OCI-LY7 (cell line): ENCODE data around the gene PLEKHA6. TPM values are rescaled to one million over a fixed set of nuclear protein-coding genes. Genes with fewer than 3 reads are reported as not detected.

ENCODE experiments used
- BruUV-seq: library from RNA; stranded (reverse); fragments of 400-500 nt; replicated peaks from 2 replicates; lab custom pipeline; 2021; lab: Mats Ljungman, UMichigan
- CTCF ChIA-PET: fragments of 300-600 bp; sonication (Branson Sonifier 250); formaldehyde crosslinking; loops from one replicate; lab custom pipeline; 2022; ENCODE audit warnings: antibody characterized with exemption; ENCODE audit not compliant: unreplicated experiment; lab: Charles Lee
- POLR2A ChIA-PET: fragments of 300-600 bp; sonication (Branson Sonifier 250); formaldehyde crosslinking; loops from one replicate; lab custom pipeline; 2022; ENCODE audit warnings: antibody characterized with exemption; lab: Charles Lee
- DNase-seq: peaks from one replicate; pipeline ENCODE4 v3.0.0-alpha.2; 2015; ENCODE audit warnings: low spot score
- H2AFZ ChIP-seq: fragments of 200-600 bp; sonication (generic), shearing (Covaris generic); 2 replicates; pipeline ENCODE4 v1.6.1; 2014; ENCODE audit warnings: mild to moderate bottlenecking, antibody characterized with exemption, low read length, moderate library complexity
- H3K27ac ChIP-seq: fragments of 200-600 bp; sonication (generic); 2 replicates; pipeline ENCODE4 v1.5.1; 2014; ENCODE audit warnings: mixed run types, low read depth, mild to moderate bottlenecking, moderate library complexity, low read length, inconsistent platforms; ENCODE audit not compliant: poor library complexity, severe bottlenecking
- H3K36me3 ChIP-seq: fragments of 200-600 bp; sonication (generic); 2 replicates; pipeline ENCODE4 v1.6.1; 2014; ENCODE audit warnings: mild to moderate bottlenecking, antibody characterized with exemption, low read length, moderate library complexity, mixed read lengths; ENCODE audit not compliant: insufficient read depth
- H3K4me1 ChIP-seq: fragments of 200-600 bp; sonication (generic); 2 replicates; pipeline ENCODE4 v1.5.1; 2014; ENCODE audit warnings: mild to moderate bottlenecking, low read length; ENCODE audit not compliant: insufficient read depth, poor library complexity, severe bottlenecking
- H3K4me2 ChIP-seq: fragments of 200-600 bp; sonication (generic); 2 replicates; pipeline ENCODE4 v1.6.1; 2014; ENCODE audit warnings: mild to moderate bottlenecking, low read length
- H3K4me3 ChIP-seq: fragments of 200-600 bp; sonication (generic); 2 replicates; pipeline ENCODE4 v1.5.1; 2014; ENCODE audit warnings: mild to moderate bottlenecking, low read depth, low read length; ENCODE audit not compliant: poor library complexity, severe bottlenecking
- H3K79me2 ChIP-seq: fragments of 200-600 bp; sonication (generic); 2 replicates; pipeline ENCODE4 v1.6.1; 2016; ENCODE audit warnings: low read depth, mild to moderate bottlenecking, low read length, moderate library complexity, mixed read lengths; ENCODE audit not compliant: insufficient read depth
- H3K9me2 ChIP-seq: fragments of 200-600 bp; sonication (generic); 2 replicates; pipeline ENCODE4 v1.6.1; 2016; ENCODE audit warnings: mild to moderate bottlenecking, low read length, mixed read lengths; ENCODE audit not compliant: insufficient read depth
- H3K9me3 ChIP-seq: fragments of 200-600 bp; sonication (generic); 2 replicates; pipeline ENCODE4 v1.6.1; 2014; ENCODE audit warnings: mild to moderate bottlenecking, mixed run types, low read length, mixed read lengths
- H4K20me1 ChIP-seq: fragments of 200-600 bp; sonication (generic); 2 replicates; pipeline ENCODE4 v1.6.1; 2014; ENCODE audit warnings: mild to moderate bottlenecking, antibody characterized with exemption, low read length, moderate library complexity, mixed read lengths; ENCODE audit not compliant: insufficient read depth
- EZH2phosphoT487 ChIP-seq: fragments of 200-600 bp; sonication (generic); IDR thresholded peaks from 2 replicates; pipeline ENCODE4 v1.6.1; 2018; ENCODE audit warnings: low read depth, borderline replicate concordance, mild to moderate bottlenecking, mixed run types, antibody characterized with exemption, low read length, moderate library complexity, mixed read lengths
- intact Hi-C: fragments of 100-400 bp; cut with micrococcal nuclease; formaldehyde crosslinking; loops from one replicate; pipeline ENCODE4 v1.10.0; 2022; ENCODE audit not compliant: unreplicated experiment
- total RNA-seq, 2 experiments: library from RNA; depleted of rRNA in 1 of 2; stranded (reverse); fragments of >200 nt in 1 of 2; shearing (Covaris generic) in 1 of 2; gene quantifications; 2 replicates each; pipeline ENCODE4 v1.2.3, GENCODE V29; 2014 to 2022
- TF ChIP-seq, protein P1 (sequence below): fragments of 200-600 bp; sonication (generic); conservative IDR thresholded peaks from 2 replicates; pipeline ENCODE4 v1.5.1; 2014; ENCODE audit warnings: mild to moderate bottlenecking, antibody characterized with exemption, low read length, moderate library complexity, mixed read lengths

Gene PLEKHA6
- total RNA-seq, 2 experiments from 2014 or later, result not detected

DNA sequence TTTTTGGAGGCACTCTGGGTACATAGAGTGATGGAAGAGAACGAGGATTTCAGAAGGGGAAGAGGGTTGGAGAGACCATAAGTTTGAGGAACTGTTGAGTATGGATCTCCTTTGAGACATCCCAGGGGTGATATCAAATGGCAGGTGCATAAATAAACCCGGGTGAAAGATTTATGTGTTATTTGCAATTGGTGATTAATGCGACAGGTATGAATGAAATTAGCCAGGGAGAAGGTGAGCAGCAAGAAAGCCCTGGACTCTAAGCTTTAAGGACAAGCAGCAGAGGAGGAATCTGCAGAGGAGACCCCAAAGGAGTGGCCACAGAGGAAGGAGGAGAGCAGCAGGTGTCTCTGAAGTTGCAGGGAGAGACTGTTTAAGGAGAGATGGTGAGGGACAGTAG lies 184.8 kb downstream of the PLEKHA6 start:
- no peak overlapping the region for H3K4me2 ChIP-seq

DNA sequence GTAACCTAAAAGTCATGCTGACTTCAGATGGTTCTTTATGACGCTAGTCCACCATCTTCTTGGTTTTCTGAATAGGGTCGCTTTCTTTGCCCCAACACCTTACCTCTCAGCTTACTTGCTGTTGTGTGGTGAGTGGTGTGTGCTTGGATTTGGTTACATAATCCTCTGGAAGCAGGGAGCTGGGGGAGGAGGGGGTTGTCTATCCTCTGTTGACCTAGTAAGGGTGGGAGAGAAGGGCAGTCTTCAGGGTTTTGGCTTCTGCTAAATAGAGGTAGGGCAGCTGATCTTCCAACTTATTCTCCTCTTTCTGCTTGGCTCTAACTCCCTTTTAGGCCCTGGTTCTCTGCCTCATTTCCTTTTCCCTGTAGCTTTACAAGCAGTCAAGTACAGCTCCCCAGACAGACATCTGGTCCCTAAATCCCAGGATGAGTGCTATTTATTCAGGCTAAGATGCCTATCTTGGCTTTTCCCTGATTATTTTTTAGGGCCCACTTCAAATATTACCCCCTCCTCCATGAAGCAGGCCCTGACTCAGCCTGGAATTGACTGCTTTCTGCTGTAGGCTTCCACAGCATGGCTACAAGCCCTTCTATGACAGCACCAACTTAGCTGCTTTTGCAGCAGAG lies 187.2 kb downstream of the PLEKHA6 start:
- DNase-seq, result no peak
- H3K36me3 ChIP-seq, result no peaks in the 10 kb centered on the region
- POLR2A ChIA-PET, result interaction anchor here (1.0 kb wide), 1 partner anchor 18 kb away, joined by 4 read pairs; no protein-coding TSS in a partner anchor
- H3K9me2 ChIP-seq, result no peaks in the 10 kb centered on the region
- no peak for TF ChIP-seq EZH2phosphoT487
- TF ChIP-seq, protein P1, sequence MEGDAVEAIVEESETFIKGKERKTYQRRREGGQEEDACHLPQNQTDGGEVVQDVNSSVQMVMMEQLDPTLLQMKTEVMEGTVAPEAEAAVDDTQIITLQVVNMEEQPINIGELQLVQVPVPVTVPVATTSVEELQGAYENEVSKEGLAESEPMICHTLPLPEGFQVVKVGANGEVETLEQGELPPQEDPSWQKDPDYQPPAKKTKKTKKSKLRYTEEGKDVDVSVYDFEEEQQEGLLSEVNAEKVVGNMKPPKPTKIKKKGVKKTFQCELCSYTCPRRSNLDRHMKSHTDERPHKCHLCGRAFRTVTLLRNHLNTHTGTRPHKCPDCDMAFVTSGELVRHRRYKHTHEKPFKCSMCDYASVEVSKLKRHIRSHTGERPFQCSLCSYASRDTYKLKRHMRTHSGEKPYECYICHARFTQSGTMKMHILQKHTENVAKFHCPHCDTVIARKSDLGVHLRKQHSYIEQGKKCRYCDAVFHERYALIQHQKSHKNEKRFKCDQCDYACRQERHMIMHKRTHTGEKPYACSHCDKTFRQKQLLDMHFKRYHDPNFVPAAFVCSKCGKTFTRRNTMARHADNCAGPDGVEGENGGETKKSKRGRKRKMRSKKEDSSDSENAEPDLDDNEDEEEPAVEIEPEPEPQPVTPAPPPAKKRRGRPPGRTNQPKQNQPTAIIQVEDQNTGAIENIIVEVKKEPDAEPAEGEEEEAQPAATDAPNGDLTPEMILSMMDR, result no peak
- no peak overlapping the region for H3K4me3 ChIP-seq
- H3K4me2 ChIP-seq, result no peak overlapping the region
- H2AFZ ChIP-seq, result no peak overlapping the region
- no peaks in the 10 kb centered on the region for H3K79me2 ChIP-seq
- CTCF ChIA-PET, result interaction anchor here (0.6 kb wide), 1 partner anchor 28 kb away, joined by 3 read pairs; no protein-coding TSS in a partner anchor
- intact Hi-C loops, result no loop called here
- H4K20me1 ChIP-seq, result no peaks in the 10 kb centered on the region
- H3K27ac ChIP-seq, result no peak overlapping the region
- peaks cover 16% of the 10 kb centered on the region; the same call in 1 of the 2 replicates for H3K9me3 ChIP-seq
- H3K4me1 ChIP-seq, result no peaks in the 10 kb centered on the region
- no TSS peak for BruUV-seq

More for the DNA sequence above, 184.8 kb downstream of the PLEKHA6 start:
- H3K9me2 ChIP-seq, result no peaks in the 10 kb centered on the region
- DNase-seq, result no peak
- H3K4me1 ChIP-seq, result no peaks in the 10 kb centered on the region
- intact Hi-C loops, result no loop called here
- no peaks in the 10 kb centered on the region for H4K20me1 ChIP-seq
- H2AFZ ChIP-seq, result no peak overlapping the region
- H3K27ac ChIP-seq, result no peak overlapping the region
- POLR2A ChIA-PET, result no interaction called here
- H3K9me3 ChIP-seq, result peaks cover 7% of the 10 kb centered on the region; the same call in 1 of the 2 replicates
- H3K79me2 ChIP-seq, result no peaks in the 10 kb centered on the region
- no peak overlapping the region for H3K4me3 ChIP-seq
- no peaks in the 10 kb centered on the region for H3K36me3 ChIP-seq
- no TSS peak for BruUV-seq
- CTCF ChIA-PET, result no interaction called here
- TF ChIP-seq, protein P1, result no peak
- no peak for TF ChIP-seq EZH2phosphoT487

DNA sequence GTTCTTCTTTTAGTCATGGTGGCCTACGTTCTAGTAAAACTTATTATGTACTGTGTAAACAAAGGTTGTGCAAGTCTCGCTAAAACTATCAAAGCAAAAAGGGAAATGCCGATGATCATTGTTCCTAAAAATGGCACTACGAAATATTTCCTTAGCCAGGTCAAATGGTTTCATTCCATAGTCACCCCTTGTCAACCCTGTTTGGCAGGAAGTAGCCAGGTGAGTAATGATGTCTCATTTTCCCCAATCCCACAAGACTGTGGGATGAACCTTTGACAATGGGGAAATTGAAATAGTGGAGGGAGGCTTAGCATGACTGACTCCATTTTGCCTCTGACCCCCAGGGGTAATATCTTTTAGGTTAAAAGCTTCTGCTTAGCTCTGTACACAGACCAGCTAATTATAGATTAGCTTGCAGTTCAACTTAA lies 188.0 kb downstream of the PLEKHA6 start:
- ChIA-PET CTCF (interaction anchor here (0.6 kb wide), 1 partner anchor 29 kb away, joined by 3 read pairs; no protein-coding TSS in a partner anchor), POLR2A (interaction anchor here (0.7 to 1.0 kb wide), 2 partner anchors 19 to 357 kb away, joined by 3 to 4 read pairs; no protein-coding TSS in a partner anchor)
- no peaks in the 10 kb centered on the region for H3K4me1 ChIP-seq
- no peak for TF ChIP-seq EZH2phosphoT487
- TF ChIP-seq, protein P1, result no peak
- no peak overlapping the region for H3K27ac ChIP-seq
- H3K79me2 ChIP-seq, result no peaks in the 10 kb centered on the region
- no peak overlapping the region for H3K4me3 ChIP-seq
- no peaks in the 10 kb centered on the region for H4K20me1 ChIP-seq
- H3K36me3 ChIP-seq, result no peaks in the 10 kb centered on the region
- intact Hi-C loops, result no loop called here
- DNase-seq, result no peak
- no peak overlapping the region for H3K4me2 ChIP-seq
- BruUV-seq, result no TSS peak
- H3K9me2 ChIP-seq, result no peaks in the 10 kb centered on the region
- H2AFZ ChIP-seq, result no peak overlapping the region
- peaks cover 16% of the 10 kb centered on the region; the same call in 1 of the 2 replicates for H3K9me3 ChIP-seq
